22Rv1 (cell line): ENCODE data around the gene RREB1.

Experiments used
- CTCF ChIP-seq: fragments of 450-650 bp; IDR thresholded peaks from 2 replicates; pipeline ENCODE4 v1.5.1; 2017; ENCODE audit warnings: mild to moderate bottlenecking
- ZFX ChIP-seq: fragments of 450-650 bp; IDR thresholded peaks from 2 replicates; pipeline ENCODE4 v1.6.1; 2017; ENCODE audit warnings: antibody characterized with exemption, borderline replicate concordance

GRCh38 chr6:7247179-7247456 lies 139.4 kb downstream of the RREB1 start:
- no peak for TF ChIP-seq CTCF
- TF ChIP-seq ZFX, result no peak
